PC-9 (cell line): Measurements from ENCODE around the gene MUC13.

ENCODE experiments used
- CTCF ChIP-seq: fragments of 200-600 bp; sonication (generic); conservative IDR thresholded peaks from 2 replicates; pipeline ENCODE4 v1.6.1; 2017; ENCODE audit warnings: mixed run types, antibody characterized with exemption, mild to moderate bottlenecking, moderate library complexity
- EZH2 ChIP-seq: fragments of 200-600 bp; sonication (generic); IDR thresholded peaks from 2 replicates; pipeline ENCODE4 v1.8.0; 2017; ENCODE audit warnings: antibody characterized with exemption, low read depth

- TF ChIP-seq CTCF, result no peak
- TF ChIP-seq EZH2, result no peak
Measured at GRCh38 chr3:124963755-124964154, 29.2 kb upstream of the MUC13 start.
